OCI-LY7 (cell line): ENCODE results near the gene PLCD4. TPM values are rescaled to one million over a fixed set of nuclear protein-coding genes. Genes with fewer than 3 reads are reported as not detected.

Experiments used
- BruUV-seq: library from RNA; stranded (reverse); fragments of 400-500 nt; replicated peaks from 2 replicates; lab custom pipeline; 2021; lab: Mats Ljungman, UMichigan
- CTCF ChIA-PET: fragments of 300-600 bp; sonication (Branson Sonifier 250); formaldehyde crosslinking; loops from one replicate; lab custom pipeline; 2022; ENCODE audit warnings: antibody characterized with exemption; ENCODE audit not compliant: unreplicated experiment; lab: Charles Lee
- POLR2A ChIA-PET: fragments of 300-600 bp; sonication (Branson Sonifier 250); formaldehyde crosslinking; loops from one replicate; lab custom pipeline; 2022; ENCODE audit warnings: antibody characterized with exemption; lab: Charles Lee
- DNase-seq: peaks from one replicate; pipeline ENCODE4 v3.0.0-alpha.2; 2015; ENCODE audit warnings: low spot score
- H2AFZ ChIP-seq: fragments of 200-600 bp; sonication (generic), shearing (Covaris generic); 2 replicates; pipeline ENCODE4 v1.6.1; 2014; ENCODE audit warnings: mild to moderate bottlenecking, antibody characterized with exemption, low read length, moderate library complexity
- H3K27ac ChIP-seq: fragments of 200-600 bp; sonication (generic); 2 replicates; pipeline ENCODE4 v1.5.1; 2014; ENCODE audit warnings: mixed run types, low read depth, mild to moderate bottlenecking, moderate library complexity, low read length, inconsistent platforms; ENCODE audit not compliant: poor library complexity, severe bottlenecking
- H3K36me3 ChIP-seq: fragments of 200-600 bp; sonication (generic); 2 replicates; pipeline ENCODE4 v1.6.1; 2014; ENCODE audit warnings: mild to moderate bottlenecking, antibody characterized with exemption, low read length, moderate library complexity, mixed read lengths; ENCODE audit not compliant: insufficient read depth
- H3K4me1 ChIP-seq: fragments of 200-600 bp; sonication (generic); 2 replicates; pipeline ENCODE4 v1.5.1; 2014; ENCODE audit warnings: mild to moderate bottlenecking, low read length; ENCODE audit not compliant: insufficient read depth, poor library complexity, severe bottlenecking
- H3K4me2 ChIP-seq: fragments of 200-600 bp; sonication (generic); 2 replicates; pipeline ENCODE4 v1.6.1; 2014; ENCODE audit warnings: mild to moderate bottlenecking, low read length
- H3K4me3 ChIP-seq: fragments of 200-600 bp; sonication (generic); 2 replicates; pipeline ENCODE4 v1.5.1; 2014; ENCODE audit warnings: mild to moderate bottlenecking, low read depth, low read length; ENCODE audit not compliant: poor library complexity, severe bottlenecking
- H3K79me2 ChIP-seq: fragments of 200-600 bp; sonication (generic); 2 replicates; pipeline ENCODE4 v1.6.1; 2016; ENCODE audit warnings: low read depth, mild to moderate bottlenecking, low read length, moderate library complexity, mixed read lengths; ENCODE audit not compliant: insufficient read depth
- H3K9me2 ChIP-seq: fragments of 200-600 bp; sonication (generic); 2 replicates; pipeline ENCODE4 v1.6.1; 2016; ENCODE audit warnings: mild to moderate bottlenecking, low read length, mixed read lengths; ENCODE audit not compliant: insufficient read depth
- H3K9me3 ChIP-seq: fragments of 200-600 bp; sonication (generic); 2 replicates; pipeline ENCODE4 v1.6.1; 2014; ENCODE audit warnings: mild to moderate bottlenecking, mixed run types, low read length, mixed read lengths
- H4K20me1 ChIP-seq: fragments of 200-600 bp; sonication (generic); 2 replicates; pipeline ENCODE4 v1.6.1; 2014; ENCODE audit warnings: mild to moderate bottlenecking, antibody characterized with exemption, low read length, moderate library complexity, mixed read lengths; ENCODE audit not compliant: insufficient read depth
- EZH2phosphoT487 ChIP-seq: fragments of 200-600 bp; sonication (generic); IDR thresholded peaks from 2 replicates; pipeline ENCODE4 v1.6.1; 2018; ENCODE audit warnings: low read depth, borderline replicate concordance, mild to moderate bottlenecking, mixed run types, antibody characterized with exemption, low read length, moderate library complexity, mixed read lengths
- intact Hi-C: fragments of 100-400 bp; cut with micrococcal nuclease; formaldehyde crosslinking; loops from one replicate; pipeline ENCODE4 v1.10.0; 2022; ENCODE audit not compliant: unreplicated experiment
- total RNA-seq, 2 experiments: library from RNA; depleted of rRNA in 1 of 2; stranded (reverse); fragments of >200 nt in 1 of 2; shearing (Covaris generic) in 1 of 2; gene quantifications; 2 replicates each; pipeline ENCODE4 v1.2.3, GENCODE V29; 2014 to 2022
- TF ChIP-seq, protein P1 (sequence below): fragments of 200-600 bp; sonication (generic); conservative IDR thresholded peaks from 2 replicates; pipeline ENCODE4 v1.5.1; 2014; ENCODE audit warnings: mild to moderate bottlenecking, antibody characterized with exemption, low read length, moderate library complexity, mixed read lengths

PLCD4 gene
- total RNA-seq, 2 experiments from 2014 or later = 0.25 to 0.48 TPM

DNA sequence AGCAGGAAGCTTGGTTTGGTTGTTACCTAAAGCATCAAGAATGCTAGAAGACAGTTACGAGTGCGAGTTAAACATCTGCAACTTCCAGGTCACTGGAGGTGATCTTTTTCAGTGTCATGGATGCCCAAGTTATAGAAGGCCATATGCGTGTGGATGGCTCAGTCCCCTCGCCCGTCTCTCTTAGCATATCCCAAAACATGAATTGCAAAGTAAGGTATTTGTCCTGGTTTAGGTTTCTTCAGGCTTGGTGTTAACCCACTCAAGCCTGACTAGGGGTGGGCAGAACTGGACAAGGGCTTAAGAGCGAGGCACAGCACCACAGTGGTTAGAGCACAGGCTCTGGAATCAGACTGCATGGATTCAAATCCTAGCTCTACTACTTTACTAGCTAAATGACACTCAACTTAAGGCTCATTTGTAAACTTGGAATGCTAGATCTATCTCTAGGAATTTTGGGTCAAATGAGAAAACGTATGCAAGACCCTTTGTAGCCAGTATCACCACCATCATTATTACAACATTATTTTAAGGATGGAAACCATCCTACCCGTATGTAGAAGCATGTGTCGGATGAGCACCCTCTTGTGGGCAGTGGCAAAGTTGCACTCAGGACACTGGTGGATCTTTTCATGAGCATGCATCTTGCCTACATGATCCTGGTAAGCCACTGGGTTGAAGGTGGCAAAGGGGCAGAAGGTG, 40.5 kb downstream of the PLCD4 start:
- Histone ChIP-seq H3K4me2 (no peak overlapping the region), H4K20me1 (no peaks in the 10 kb centered on the region), H3K4me1 (no peaks in the 10 kb centered on the region), H3K27ac (no peak overlapping the region), H3K79me2 (peaks cover 11% of the 10 kb centered on the region; the same call in 1 of the 2 replicates), H2AFZ (no peak overlapping the region), H3K36me3 (peaks cover 98% of the 10 kb centered on the region), H3K9me3 (no peaks in the 10 kb centered on the region), H3K4me3 (no peak overlapping the region), H3K9me2 (no peaks in the 10 kb centered on the region)
- TF ChIP-seq, protein P1, sequence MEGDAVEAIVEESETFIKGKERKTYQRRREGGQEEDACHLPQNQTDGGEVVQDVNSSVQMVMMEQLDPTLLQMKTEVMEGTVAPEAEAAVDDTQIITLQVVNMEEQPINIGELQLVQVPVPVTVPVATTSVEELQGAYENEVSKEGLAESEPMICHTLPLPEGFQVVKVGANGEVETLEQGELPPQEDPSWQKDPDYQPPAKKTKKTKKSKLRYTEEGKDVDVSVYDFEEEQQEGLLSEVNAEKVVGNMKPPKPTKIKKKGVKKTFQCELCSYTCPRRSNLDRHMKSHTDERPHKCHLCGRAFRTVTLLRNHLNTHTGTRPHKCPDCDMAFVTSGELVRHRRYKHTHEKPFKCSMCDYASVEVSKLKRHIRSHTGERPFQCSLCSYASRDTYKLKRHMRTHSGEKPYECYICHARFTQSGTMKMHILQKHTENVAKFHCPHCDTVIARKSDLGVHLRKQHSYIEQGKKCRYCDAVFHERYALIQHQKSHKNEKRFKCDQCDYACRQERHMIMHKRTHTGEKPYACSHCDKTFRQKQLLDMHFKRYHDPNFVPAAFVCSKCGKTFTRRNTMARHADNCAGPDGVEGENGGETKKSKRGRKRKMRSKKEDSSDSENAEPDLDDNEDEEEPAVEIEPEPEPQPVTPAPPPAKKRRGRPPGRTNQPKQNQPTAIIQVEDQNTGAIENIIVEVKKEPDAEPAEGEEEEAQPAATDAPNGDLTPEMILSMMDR = peak; percentile 96
- no peak for TF ChIP-seq EZH2phosphoT487
- peak; percentile 67 for DNase-seq
- CTCF ChIA-PET = interaction anchor here (0.5 to 1.9 kb wide), 2 partner anchors 11 to 744 kb away, joined by 3 to 13 read pairs; partner anchors contain the start of genes BCS1L and ZNF142
- intact Hi-C loops = loop anchor here (1.0 to 5.0 kb wide), 3 partner anchors 199 to 376 kb away; partner anchors contain the start of genes AAMP and PNKD
- POLR2A ChIA-PET = interaction anchor here (0.7 to 1.4 kb wide), 2 partner anchors 23 to 99 kb away, joined by 4 read pairs; partner anchors contain the start of genes RNF25 and STK36
- no TSS peak for BruUV-seq

DNA sequence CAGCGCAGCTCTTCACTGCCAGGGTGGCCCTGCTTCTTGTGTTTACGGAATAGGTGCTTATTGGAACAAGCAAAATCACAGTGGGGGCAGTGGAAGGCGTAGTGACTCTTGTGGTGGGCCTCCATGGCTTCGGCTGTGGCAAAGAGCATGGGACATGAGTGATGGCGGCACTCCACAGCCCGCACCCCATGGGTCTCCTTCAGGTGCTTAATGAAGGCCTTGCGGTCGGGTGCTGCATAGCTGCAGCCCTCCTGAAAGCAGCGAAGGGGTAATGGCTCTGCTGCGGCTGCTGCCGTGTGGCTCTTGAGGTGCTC, 41.0 kb downstream of the PLCD4 start:
- Histone ChIP-seq H3K27ac (no peak overlapping the region), H3K36me3 (peaks cover 98% of the 10 kb centered on the region), H4K20me1 (no peaks in the 10 kb centered on the region), H2AFZ (no peak overlapping the region), H3K4me2 (no peak overlapping the region), H3K4me1 (no peaks in the 10 kb centered on the region), H3K4me3 (no peak overlapping the region), H3K9me3 (no peaks in the 10 kb centered on the region), H3K79me2 (peaks cover 13% of the 10 kb centered on the region; the same call in 1 of the 2 replicates), H3K9me2 (no peaks in the 10 kb centered on the region)
- TF ChIP-seq, protein P1 = peak; percentile 65
- no peak for TF ChIP-seq EZH2phosphoT487
- ChIA-PET CTCF (interaction anchor here (0.5 to 1.9 kb wide), 2 partner anchors 10 to 743 kb away, joined by 3 to 13 read pairs; partner anchors contain the start of genes BCS1L and ZNF142), POLR2A (no interaction called here)
- no peak for DNase-seq
- BruUV-seq = no TSS peak
- intact Hi-C loops = loop anchor here (1.0 to 5.0 kb wide), 3 partner anchors 199 to 376 kb away; partner anchors contain the start of genes AAMP and PNKD
